Activated T-cell treated with anti-CD3 and anti-CD28 coated beads, Interleukin-2, amount 50 U/mL, for 4 hours (primary cell): Measurements from ENCODE around the gene SH3RF2. TPM values are rescaled to one million over a fixed set of nuclear protein-coding genes. Genes with fewer than 3 reads are reported as not detected.

ENCODE experiments used
- ATAC-seq, 2 donors: fragments of 200-7000 bp; cut with Tn5 transposase; one replicate each; pipeline ENCODE4 v1.10.0; 2021
- DNase-seq: peaks from one replicate; pipeline ENCODE4 v3.0.0-alpha.2; 2020
- H3K27me3 Mint-ChIP-seq: one replicate; pipeline ENCODE4 v1.8.0; 2021; ENCODE audit warnings: low read depth, mixed read lengths
- H3K36me3 Mint-ChIP-seq: one replicate; pipeline ENCODE4 v1.8.0; 2022; ENCODE audit warnings: mixed read lengths; ENCODE audit not compliant: insufficient read depth
- H3K4me1 Mint-ChIP-seq: one replicate; pipeline ENCODE4 v1.8.0; 2021; ENCODE audit warnings: low read depth, mixed read lengths
- H3K4me3 Mint-ChIP-seq: one replicate; pipeline ENCODE4 v1.8.0; 2021; ENCODE audit warnings: mild to moderate bottlenecking, moderate library complexity, mixed read lengths
- H3K9me3 Mint-ChIP-seq: one replicate; pipeline ENCODE4 v1.8.0; 2021; ENCODE audit warnings: mixed read lengths
- total RNA-seq, 3 donors: library from RNA; stranded (reverse); gene quantifications; one replicate each; pipeline ENCODE4 v1.2.1, GENCODE V29; 2021

SH3RF2 gene
- total RNA-seq, 3 donors from 2014 or later: 0.11 to 0.42 (median 0.33) TPM

DNA sequence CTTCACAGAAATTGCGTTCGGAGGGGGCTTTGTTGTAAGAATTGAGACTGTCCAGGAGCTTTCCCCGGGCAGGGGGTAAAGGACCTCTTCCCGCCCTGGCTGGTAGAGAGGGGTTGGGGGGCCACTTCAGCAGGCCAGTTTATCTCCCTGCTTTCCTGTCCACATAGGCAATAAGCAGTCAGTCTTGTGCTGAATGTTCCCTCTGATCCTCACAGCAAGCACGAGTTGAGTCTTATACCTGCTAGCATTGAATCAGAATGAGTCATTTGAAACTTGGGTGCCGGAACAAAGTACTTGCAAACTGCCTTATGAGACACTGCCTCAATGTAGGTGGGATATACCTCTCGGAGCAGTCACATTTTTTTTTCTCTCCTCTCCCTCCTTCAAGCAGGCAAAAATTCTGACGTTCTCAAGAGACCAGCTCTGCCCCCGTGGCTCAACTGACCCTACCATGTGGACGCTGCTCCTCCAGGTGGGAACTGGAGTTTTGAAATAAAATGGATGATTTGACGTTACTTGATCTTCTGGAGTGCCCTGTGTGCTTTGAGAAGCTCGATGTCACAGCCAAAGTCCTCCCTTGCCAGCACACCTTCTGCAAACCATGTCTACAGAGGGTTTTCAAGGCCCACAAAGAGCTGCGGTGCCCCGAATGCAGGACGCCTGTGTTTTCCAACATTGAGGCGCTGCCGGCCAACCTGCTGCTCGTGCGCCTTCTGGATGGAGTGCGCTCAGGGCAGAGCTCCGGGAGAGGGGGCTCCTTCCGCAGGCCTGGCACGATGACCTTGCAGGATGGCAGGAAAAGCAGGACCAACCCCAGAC is 1.3 kb downstream of the SH3RF2 start:
- no peaks in the 10 kb centered on the region for H3K36me3 Mint-ChIP-seq
- peak; percentile 52 to 67 for ATAC-seq
- DNase-seq: no peak
- no peaks in the 10 kb centered on the region for H3K9me3 Mint-ChIP-seq
- H3K4me1 Mint-ChIP-seq: peaks cover 19% of the 10 kb centered on the region
- peaks cover 37% of the 10 kb centered on the region for H3K27me3 Mint-ChIP-seq
- no peak overlapping the region for H3K4me3 Mint-ChIP-seq

DNA sequence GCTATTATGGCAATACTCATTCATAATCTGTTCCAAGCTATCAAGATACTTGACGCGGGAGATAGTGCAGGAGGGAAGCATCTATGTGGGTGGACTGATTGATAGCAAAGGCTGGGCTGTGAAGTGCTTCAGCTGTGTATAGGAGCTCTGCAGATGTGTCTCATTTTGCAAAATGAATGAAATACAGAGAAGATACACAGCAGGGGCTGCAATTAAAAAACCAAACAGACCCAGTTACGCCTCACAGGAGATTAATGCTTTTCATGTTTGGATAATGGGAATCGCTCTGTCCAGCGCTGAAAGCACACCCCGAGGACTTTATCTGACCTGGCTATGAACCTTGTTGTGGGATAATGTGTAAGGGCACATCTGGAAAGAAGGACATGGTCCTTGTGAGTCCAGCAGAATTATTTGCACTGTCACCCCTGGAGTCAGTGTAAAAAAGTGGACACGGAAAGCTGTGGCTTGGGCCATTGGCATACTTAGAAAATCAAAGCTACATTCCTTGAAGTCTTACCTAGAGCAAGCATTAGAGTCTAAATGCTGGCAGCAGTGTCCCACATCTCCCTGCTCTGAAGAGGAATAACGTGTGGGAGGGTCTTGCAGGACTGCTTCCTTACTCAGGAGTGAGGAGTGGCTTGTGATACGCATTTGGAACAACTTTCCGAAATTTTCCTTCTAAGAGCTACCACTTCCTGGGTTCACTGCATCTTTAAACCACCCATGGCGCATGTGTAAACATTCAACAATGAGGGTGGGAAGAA is 2.6 kb downstream of the SH3RF2 start:
- ATAC-seq (no peak), DNase-seq (no peak)
- H3K4me3 Mint-ChIP-seq: no peak overlapping the region
- H3K36me3 Mint-ChIP-seq: no peaks in the 10 kb centered on the region
- H3K9me3 Mint-ChIP-seq: no peaks in the 10 kb centered on the region
- peaks cover 19% of the 10 kb centered on the region for H3K4me1 Mint-ChIP-seq
- H3K27me3 Mint-ChIP-seq: peaks cover 34% of the 10 kb centered on the region

DNA sequence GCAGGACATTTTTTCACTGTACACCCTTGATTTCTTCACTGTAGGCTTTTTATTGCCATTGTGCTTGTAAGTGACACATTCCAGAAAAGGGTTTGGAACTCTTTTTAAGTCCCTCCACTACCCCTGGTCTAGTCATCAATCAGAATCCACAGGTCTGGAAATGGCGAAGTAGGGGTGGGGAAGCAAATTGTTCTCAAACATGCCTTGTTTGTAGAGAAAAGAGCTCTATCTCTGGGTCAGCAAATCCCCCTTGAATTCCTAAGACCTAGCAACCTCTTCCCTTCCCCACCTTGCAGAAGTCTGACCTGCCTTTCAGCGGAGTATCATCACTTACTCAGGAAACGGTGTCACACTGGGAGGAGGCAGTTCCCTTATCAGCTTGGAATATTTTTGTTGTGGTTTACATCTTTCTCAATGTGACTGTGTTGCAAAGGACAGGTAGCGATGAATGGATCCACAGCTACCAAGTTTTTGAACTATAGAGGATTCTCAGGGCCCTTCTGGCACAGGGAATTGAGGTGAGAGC is 3.2 kb downstream of the SH3RF2 start:
- no peak for ATAC-seq
- H3K36me3 Mint-ChIP-seq: no peaks in the 10 kb centered on the region

DNA sequence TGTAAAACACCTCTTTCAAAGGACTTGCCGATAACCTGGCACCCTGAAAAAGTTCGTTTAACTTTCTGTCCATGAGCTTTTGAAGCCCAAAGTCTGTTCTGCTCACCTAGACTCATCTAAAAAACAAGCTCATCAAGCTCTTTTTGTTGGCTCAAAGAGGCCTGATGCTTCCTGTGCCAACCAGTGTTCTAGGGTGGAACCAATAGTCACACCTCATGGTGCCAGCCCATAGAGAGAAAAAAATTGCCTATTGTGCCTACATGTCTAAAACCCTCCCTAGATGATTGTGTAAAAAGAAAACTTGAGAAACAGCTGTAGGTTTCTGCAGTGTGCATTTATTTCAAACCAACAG is 4.7 kb downstream of the SH3RF2 start:
- peaks cover 21% of the 10 kb centered on the region for H3K27me3 Mint-ChIP-seq
- no peak overlapping the region for H3K4me3 Mint-ChIP-seq
- no peaks in the 10 kb centered on the region for H3K9me3 Mint-ChIP-seq
- no peak for ATAC-seq
- H3K4me1 Mint-ChIP-seq: peaks cover 25% of the 10 kb centered on the region
- H3K36me3 Mint-ChIP-seq: no peaks in the 10 kb centered on the region
- no peak for DNase-seq

More for the DNA sequence above, 3.2 kb downstream of the SH3RF2 start:
- no peak for DNase-seq
- H3K4me3 Mint-ChIP-seq: no peak overlapping the region
- H3K9me3 Mint-ChIP-seq: no peaks in the 10 kb centered on the region
- H3K27me3 Mint-ChIP-seq: peaks cover 27% of the 10 kb centered on the region
- H3K4me1 Mint-ChIP-seq: peaks cover 19% of the 10 kb centered on the region

DNA sequence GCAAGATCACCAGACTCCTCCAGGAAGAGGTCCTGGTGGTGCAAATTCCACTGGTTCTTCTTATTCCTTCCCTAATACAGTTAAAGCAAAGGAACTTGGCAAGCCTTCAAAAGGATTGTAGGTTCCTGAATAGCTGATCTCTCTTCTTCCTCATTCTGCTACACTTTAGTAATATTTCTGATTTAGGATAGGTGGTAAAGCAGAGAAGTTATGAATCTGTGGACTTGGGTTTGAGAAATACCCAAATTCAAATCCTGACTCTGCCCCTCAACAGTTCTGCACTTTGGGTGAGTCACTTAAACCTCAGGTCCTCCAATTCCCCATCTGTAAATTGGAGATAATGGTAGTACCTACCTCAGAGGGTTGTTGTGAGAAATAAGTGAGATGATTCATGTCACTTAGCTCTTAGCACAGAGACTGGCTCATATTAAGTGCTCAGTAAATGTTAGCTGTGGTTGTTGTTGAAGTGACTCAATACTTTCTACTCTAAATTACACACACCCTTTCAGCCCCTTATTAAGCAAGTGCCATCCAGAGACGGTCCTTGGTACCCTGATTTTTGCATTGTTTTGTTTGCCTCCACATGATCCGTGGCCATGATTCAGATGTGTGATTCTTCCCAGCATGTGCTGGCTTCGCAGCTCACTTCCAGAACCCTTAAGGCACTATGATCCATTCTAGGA is 5.2 kb downstream of the SH3RF2 start:
- ATAC-seq (peak; percentile 70 to 75), DNase-seq (no peak)
- Mint-ChIP-seq H3K9me3 (no peaks in the 10 kb centered on the region), H3K36me3 (no peaks in the 10 kb centered on the region), H3K27me3 (peaks cover 16% of the 10 kb centered on the region), H3K4me1 (peaks cover 23% of the 10 kb centered on the region), H3K4me3 (no peak overlapping the region)

DNA sequence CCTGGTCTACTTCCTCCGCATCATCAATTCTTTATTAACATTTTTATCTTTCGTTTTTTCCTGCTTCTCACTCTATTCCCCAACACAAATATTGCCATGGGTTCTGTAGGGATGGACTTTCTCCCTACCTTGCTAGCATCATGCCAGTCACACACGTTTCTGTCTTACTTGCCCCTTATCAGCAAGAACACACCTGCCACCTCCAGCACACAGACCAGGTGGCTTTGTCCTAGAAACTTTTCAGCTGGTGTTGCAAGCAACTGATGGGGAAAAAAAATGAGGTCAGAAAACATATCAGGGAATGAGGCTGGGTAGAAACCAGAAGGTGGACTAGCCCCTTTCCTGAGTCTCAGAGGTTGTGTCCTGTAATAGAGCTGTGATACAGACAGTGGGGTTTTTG is 5.8 kb downstream of the SH3RF2 start:
- DNase-seq: no peak
- Mint-ChIP-seq H3K9me3 (no peaks in the 10 kb centered on the region), H3K4me3 (no peak overlapping the region), H3K27me3 (peaks cover 12% of the 10 kb centered on the region), H3K4me1 (peaks cover 17% of the 10 kb centered on the region), H3K36me3 (no peaks in the 10 kb centered on the region)
- ATAC-seq: no peak

DNA sequence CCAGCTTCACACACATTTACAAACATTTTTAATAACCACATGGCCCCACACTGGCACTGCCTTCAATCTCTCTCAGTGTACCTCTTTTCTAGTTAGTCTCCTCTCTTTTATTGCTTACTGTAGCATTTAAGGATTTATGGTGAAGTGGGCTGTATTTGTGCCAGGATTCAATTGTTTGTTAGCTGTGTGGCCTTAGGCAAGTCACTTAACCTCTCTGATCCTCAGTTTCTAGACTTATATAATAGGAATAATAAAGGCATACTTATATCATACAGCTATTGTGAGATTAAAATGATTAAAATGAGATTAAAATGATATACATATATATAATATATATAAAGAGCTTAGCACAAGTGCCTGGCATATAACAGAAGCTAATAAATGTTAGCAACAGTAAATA is 6.4 kb downstream of the SH3RF2 start:
- ATAC-seq (no peak), DNase-seq (no peak)
- H3K4me1 Mint-ChIP-seq: peaks cover 14% of the 10 kb centered on the region
- peaks cover 12% of the 10 kb centered on the region for H3K27me3 Mint-ChIP-seq
- no peaks in the 10 kb centered on the region for H3K36me3 Mint-ChIP-seq
- H3K9me3 Mint-ChIP-seq: no peaks in the 10 kb centered on the region
- H3K4me3 Mint-ChIP-seq: no peak overlapping the region

DNA sequence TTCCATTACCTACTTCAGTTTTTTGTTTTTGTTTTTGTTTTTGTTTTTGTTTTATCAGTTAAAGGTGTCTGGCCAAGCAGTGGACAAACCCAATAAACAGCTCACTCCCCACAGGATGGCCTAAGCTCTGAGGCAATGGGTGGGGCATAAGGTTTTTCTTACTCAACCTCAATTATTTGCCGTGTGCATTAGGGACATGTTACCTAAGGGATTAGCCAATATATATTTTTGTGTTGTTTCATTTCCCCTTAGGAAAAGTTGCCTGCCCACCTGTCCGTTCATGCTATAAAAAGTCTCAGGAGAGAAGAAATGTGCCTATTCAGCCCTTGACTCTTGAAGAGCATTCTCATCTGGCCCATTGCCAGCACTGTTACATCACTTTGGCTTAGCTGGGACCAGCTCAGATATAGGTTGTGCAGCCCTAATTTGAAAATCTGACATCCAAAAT is 7.3 kb downstream of the SH3RF2 start:
- no peaks in the 10 kb centered on the region for H3K9me3 Mint-ChIP-seq
- H3K4me1 Mint-ChIP-seq: peaks cover 14% of the 10 kb centered on the region
- ATAC-seq (no peak), DNase-seq (no peak)
- H3K27me3 Mint-ChIP-seq: peaks cover 7% of the 10 kb centered on the region
- H3K4me3 Mint-ChIP-seq: no peak overlapping the region
- H3K36me3 Mint-ChIP-seq: no peaks in the 10 kb centered on the region

DNA sequence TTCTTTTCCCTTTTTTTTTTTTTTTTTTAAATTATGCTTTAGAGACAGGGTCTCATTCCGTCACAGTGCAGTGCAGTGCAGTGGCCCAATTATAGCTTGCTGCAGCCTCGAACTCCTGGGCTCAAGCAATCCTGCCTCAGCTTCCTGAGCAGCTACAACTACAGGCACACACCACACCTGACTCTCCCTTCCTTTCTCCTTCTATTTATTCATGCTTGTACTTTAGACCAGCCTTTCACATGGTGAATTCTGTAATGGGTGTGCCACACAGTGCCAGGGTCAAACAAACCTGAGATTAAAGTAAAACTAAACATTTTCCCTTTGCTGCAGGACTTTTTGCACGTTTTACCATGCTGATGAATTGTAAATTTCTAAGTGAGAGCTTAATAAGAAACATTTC is 8.0 kb downstream of the SH3RF2 start:
- ATAC-seq (no peak), DNase-seq (no peak)
- Mint-ChIP-seq H3K4me1 (peaks cover 14% of the 10 kb centered on the region), H3K27me3 (peaks cover 7% of the 10 kb centered on the region), H3K9me3 (no peaks in the 10 kb centered on the region), H3K36me3 (no peaks in the 10 kb centered on the region), H3K4me3 (no peak overlapping the region)

DNA sequence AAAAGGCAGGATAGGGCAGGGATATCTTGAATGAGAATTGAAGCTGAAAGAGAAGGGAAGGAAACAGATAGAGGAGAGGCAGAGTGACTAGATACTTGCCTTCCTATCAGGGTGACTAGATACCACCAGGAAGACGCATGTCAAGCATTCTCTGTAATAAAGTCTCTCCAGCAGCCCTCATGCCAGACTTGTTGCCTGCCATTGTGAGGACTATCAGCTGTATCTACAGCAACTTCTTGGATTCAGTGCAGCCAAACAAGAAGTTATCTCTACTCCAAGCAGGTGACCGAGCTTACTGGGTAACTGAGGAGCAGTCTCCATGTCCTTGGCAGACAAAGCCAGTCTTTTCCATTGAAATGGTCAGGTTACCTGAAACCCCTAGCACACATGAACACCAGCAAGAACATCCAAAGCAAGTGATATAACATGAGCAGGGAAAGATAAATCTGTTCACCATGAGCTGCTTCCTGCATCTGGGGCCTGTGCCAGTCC is 9.3 kb downstream of the SH3RF2 start:
- H3K4me1 Mint-ChIP-seq: peaks cover 14% of the 10 kb centered on the region

DNA sequence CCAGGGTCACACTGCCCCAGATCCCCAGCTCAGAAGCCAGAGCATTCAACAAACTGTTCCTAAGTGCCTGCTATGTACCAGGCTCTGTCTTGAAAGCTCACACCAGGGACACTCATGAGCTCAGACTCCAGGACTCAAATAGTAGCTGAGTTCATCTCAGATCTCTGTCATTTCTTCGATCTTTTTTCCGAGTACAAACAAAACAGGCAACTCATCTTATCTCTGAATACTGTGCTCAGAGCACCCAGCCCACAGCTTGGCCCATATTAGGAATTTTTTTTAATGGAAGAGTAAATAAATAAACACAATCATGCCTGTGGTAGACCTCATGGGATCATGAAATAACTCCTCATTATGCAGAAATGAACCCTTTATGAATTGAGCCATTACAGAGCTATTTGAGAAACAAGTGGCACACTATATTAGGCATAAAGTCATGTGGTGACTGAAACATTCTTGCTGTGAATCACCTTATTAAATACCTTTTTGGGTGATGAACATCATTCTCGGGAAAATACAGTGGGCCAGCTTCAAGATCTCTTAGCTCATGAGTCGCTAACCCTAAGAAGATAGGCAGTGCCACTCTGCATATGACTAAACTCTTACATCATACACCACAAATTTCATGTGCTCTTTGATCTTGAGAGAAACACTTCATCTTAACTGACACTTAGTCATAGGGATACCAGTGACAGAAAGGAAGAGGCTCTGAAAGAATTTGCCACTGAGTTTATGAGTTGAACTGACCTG is 9.9 kb downstream of the SH3RF2 start:
- H3K27me3 Mint-ChIP-seq: peaks cover 4% of the 10 kb centered on the region
- H3K4me1 Mint-ChIP-seq: peaks cover 14% of the 10 kb centered on the region
- no peaks in the 10 kb centered on the region for H3K36me3 Mint-ChIP-seq
- H3K9me3 Mint-ChIP-seq: no peaks in the 10 kb centered on the region
- no peak for DNase-seq
- no peak overlapping the region for H3K4me3 Mint-ChIP-seq
- ATAC-seq: peak; percentile 76 to 77

More for the DNA sequence above, 9.3 kb downstream of the SH3RF2 start:
- Mint-ChIP-seq H3K36me3 (no peaks in the 10 kb centered on the region), H3K9me3 (no peaks in the 10 kb centered on the region), H3K4me3 (no peak overlapping the region), H3K27me3 (peaks cover 4% of the 10 kb centered on the region)
- DNase-seq: no peak
- no peak for ATAC-seq

DNA sequence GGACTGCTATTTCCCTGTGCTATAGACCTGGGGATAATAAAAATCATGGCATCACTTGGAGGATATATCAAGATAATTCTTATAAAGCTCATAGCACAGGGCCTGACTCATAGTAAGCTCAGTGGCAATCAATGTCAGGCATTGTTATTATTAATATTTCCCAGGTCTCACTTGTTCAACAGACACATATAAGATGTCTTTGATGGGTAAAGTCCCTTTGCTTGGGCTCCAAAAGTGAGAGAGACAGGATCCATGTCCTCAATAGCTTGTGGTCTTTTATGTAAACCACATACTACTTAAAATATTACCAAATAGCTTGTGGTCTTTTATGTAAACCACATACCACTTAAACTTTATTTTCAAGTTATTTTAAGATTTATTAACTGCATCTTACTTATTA is 11.2 kb downstream of the SH3RF2 start:
- no peak overlapping the region for H3K4me3 Mint-ChIP-seq
- DNase-seq: no peak
- H3K9me3 Mint-ChIP-seq: no peaks in the 10 kb centered on the region
- no peaks in the 10 kb centered on the region for H3K36me3 Mint-ChIP-seq
- ATAC-seq: no peak
- peaks cover 10% of the 10 kb centered on the region for H3K4me1 Mint-ChIP-seq
- H3K27me3 Mint-ChIP-seq: peaks cover 4% of the 10 kb centered on the region

DNA sequence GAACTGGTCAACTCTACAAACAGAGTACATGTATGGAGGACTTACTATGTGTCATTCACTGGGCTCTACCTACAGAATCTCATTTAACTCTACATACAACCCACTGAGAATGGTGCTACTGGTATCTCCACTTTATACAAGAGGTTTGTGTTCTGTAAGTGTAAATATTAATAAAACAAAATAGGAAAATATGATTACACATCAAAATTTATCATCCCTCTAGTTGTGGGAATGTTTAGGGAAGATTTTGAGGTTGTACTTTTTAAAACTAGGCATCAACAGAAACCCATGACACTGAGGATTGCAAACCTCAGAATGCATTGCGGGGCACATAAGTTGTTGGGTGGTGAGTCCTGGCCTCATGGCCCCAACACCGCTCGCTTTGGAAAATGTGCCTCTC is 11.7 kb downstream of the SH3RF2 start:
- H3K36me3 Mint-ChIP-seq: no peaks in the 10 kb centered on the region
- H3K4me3 Mint-ChIP-seq: no peak overlapping the region
- no peaks in the 10 kb centered on the region for H3K9me3 Mint-ChIP-seq
- peaks cover 10% of the 10 kb centered on the region for H3K4me1 Mint-ChIP-seq
- ATAC-seq (no peak), DNase-seq (no peak)
- peaks cover 4% of the 10 kb centered on the region for H3K27me3 Mint-ChIP-seq

DNA sequence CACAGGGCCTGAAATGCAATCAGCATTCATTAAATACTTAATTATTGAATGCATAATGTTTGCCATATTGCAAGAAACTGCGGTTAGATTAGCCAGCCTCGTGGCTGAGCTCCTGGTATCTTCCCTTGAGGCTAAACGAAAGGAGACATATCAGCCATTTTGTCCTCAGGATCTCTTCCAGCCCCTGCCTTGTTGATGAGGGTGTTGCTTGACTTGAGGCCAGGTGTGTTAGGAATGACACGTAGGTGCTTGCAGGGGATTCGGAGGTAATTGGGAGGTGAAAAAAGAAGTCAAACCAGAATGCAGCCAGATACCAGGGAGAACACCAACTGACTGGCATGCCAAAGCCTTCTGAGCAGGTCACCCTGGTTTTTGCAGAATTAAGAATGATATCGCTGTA is 12.5 kb downstream of the SH3RF2 start:
- Mint-ChIP-seq H3K4me1 (peaks cover 10% of the 10 kb centered on the region), H3K4me3 (no peak overlapping the region), H3K9me3 (no peaks in the 10 kb centered on the region), H3K27me3 (peaks cover 4% of the 10 kb centered on the region), H3K36me3 (no peaks in the 10 kb centered on the region)
- no peak for DNase-seq
- ATAC-seq: no peak
